Measurements from ENCODE around the gene UBXN7.
"Not testable (repeated sequence)": the region's sequence is repeated elsewhere in the genome, so short reads cannot be mapped to it uniquely, and the experiment has no call there.

UBXN7 gene

GRCh38 chr3:196356556-196356955 is 75.7 kb downstream of the UBXN7 start:
- DNase-seq (ENCODE audit: low spot score) = no peak

DNA sequence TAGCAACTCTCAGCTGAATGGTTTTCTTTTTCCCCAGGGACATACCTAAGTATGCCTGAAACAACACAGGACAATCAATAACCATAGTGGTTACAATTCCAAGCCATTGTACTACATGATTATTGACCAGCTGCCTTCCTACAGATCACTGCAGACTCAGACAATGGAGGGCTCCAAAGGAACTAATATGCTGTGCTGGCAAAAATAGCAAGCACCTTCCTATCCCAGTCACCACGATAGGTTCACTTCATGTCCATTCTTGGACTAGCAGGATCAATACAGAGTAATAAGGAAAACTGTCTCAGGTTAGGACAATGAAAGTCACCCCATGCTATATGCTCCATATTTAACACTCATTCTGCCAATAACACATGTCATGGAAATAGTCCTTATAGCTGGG is 76.6 kb downstream of the UBXN7 start:
- DNase-seq (ENCODE audit: low spot score) = no peak

- DNase-seq (ENCODE audit: low spot score) = no peak
These were observed 78.1 kb downstream of the UBXN7 start for GRCh38 chr3:196354132-196354531.

DNA sequence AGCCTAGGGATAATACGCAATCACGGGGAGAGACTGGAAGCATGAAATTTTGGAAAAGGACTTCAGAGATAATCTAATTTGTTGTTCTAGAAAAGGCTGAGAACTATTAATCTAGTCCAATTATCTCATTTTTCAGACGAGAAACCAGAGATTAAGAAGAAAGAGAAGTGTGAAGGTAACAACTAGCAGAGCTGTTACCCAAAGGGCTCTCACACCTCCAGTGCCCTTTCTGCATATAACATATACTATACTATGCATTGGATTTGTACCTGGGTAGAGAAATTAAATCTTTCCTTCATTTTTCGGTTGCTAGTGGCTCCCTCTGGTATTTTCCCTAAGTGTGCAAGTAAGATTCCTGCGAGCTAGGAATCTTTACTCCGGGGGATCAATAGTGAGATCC is 80.7 kb downstream of the UBXN7 start:
- no peak for DNase-seq (ENCODE audit: low spot score)

- no peak for DNase-seq (ENCODE audit: low spot score)
These were observed 82.2 kb downstream of the UBXN7 start for GRCh38 chr3:196350067-196350466.

- no peak for DNase-seq (ENCODE audit: low spot score)
These were observed 83.5 kb downstream of the UBXN7 start for GRCh38 chr3:196348698-196349097.

GRCh38 chr3:196344663-196345062 is 87.6 kb downstream of the UBXN7 start:
- no peak for DNase-seq (ENCODE audit: low spot score)

GRCh38 chr3:196343917-196344316 is 88.3 kb downstream of the UBXN7 start:
- not testable (repeated sequence) for DNase-seq (ENCODE audit: low spot score)

- DNase-seq (ENCODE audit: low spot score) = no peak
These were observed 91.1 kb downstream of the UBXN7 start for GRCh38 chr3:196341137-196341536.

DNA sequence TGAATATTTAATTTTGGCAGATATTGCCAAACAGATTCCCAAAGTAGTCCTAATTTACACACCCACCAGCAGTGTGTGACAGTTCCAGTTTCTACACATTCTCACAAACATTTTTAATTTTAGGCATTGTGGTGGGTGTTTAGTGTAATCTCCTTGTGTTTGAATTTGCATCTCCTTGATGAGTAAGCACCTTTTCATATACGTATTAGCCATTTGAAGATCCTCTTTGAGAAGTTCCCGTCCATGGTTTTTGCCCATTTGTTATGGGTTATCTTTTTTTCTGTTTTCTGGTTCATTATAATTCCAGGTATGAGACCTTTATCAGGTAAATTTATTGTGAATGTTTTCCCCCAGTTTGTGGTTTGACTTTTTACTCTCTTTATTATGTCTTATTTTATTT is 91.8 kb downstream of the UBXN7 start:
- no peak for DNase-seq (ENCODE audit: low spot score)

DNA sequence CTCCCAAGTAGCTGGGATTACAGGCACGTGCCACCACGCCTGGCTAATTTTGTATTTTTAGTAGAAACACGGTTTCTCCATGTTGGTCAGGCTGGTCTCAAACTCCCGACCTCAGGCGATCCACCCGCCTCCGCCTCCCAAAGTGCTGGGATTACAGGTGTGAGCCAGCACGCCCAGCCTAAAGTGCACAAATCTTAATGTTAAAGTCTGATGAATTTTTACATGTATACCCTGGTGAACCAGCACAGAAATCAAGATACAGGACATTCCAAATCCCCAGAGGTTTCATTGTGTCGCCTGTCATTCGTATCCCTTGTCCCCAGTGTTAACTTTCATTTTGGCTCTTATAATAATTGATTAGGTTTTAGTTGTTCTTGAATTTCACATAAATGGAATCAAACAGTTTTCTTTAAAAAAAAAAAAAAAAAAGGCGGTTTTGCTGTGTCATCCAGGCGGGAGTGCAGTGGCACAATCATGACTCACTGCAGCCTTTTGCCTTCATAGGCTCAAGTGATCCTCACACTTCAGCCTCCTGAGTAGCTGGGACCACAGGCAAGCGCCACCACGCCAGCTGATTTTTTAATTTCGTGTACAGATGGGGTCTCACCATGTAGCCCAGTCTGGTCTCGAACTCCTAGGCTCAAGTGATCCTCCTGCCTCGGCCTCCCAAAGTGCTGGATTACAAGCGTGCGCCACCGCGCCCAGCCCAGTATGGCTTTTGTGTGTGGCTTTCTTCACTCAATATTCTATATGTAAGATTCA is 92.6 kb downstream of the UBXN7 start:
- no peak for DNase-seq (ENCODE audit: low spot score)

- no peak for DNase-seq (ENCODE audit: low spot score)
These were observed 93.2 kb downstream of the UBXN7 start for GRCh38 chr3:196339044-196339443.

- no peak for DNase-seq (ENCODE audit: low spot score)
These were observed 95.7 kb downstream of the UBXN7 start for GRCh38 chr3:196336319-196337145.

- DNase-seq (ENCODE audit: low spot score) = no peak
These were observed 96.7 kb downstream of the UBXN7 start for GRCh38 chr3:196335503-196335948.

DNA sequence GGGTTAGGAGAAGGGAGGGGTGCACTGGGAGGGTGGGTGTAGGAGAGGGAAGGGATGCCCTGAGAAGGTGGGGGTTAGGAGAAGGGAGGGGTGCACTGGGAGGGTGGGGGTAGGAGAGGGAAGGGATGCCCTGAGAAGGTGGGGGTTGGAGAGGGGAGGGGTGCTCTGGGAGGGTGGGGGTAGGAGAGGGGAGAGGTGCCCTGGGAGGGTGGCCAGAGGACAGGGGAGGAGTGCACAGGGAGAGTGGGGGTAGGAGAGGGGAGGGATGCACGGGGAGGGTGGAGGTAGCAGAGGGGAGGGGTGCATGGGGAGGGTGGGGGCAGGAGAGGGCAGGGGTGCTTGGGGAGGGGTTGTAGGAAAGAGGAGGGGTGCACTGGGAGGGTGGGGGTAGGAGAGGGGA is 97.2 kb downstream of the UBXN7 start:
- no peak for DNase-seq (ENCODE audit: low spot score)

GRCh38 chr3:196332168-196332567 is 100.1 kb downstream of the UBXN7 start:
- no peak for DNase-seq (ENCODE audit: low spot score)

DNA sequence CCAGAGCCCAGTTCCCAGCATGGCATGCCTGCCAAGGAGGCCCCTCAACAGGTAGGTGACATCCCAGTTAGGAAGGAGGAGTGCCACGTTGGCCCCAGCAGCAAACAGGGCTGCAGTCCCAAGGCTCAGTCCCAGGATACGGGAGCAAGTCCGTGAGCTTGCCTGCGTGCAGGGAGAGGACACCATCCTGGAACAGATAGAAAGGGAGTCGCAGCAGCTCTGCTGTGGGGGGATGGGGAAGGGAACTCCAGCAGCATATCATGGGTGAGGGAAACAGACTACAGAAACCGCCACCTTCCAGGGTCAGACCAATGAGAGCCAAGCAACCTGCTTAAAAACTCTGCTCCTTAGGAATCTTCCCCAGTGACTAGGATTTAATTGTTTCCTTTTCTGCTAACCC is 104.8 kb downstream of the UBXN7 start:
- DNase-seq (ENCODE audit: low spot score) = peak; percentile 45

DNA sequence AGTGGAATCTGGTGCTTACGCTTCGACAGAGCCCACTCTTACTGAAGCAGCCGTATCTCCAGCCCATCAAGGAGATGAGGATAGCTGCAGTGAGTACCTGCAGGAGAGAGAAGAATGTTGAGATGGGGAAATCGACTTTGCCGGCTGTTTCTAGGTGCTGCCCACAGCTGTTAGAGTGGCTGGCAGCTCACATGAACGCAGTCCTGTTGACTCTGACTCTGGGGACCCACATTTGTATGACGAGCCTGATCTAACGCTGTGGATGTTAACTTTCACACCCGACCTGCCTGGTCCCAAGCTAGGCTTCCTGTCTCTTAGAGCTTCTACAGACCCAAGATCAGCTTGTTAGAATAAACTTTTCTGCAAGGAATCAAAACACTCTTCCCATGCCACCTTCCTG is 105.3 kb downstream of the UBXN7 start:
- DNase-seq (ENCODE audit: low spot score) = no peak

GRCh38 chr3:196323691-196324090 is 108.5 kb downstream of the UBXN7 start:
- peak; percentile 90 for DNase-seq (ENCODE audit: low spot score)

- no peak for DNase-seq (ENCODE audit: low spot score)
These were observed 109.2 kb downstream of the UBXN7 start for GRCh38 chr3:196323016-196323415.

- no peak for DNase-seq (ENCODE audit: low spot score)
These were observed 111.1 kb downstream of the UBXN7 start for GRCh38 chr3:196321162-196321561.

DNA sequence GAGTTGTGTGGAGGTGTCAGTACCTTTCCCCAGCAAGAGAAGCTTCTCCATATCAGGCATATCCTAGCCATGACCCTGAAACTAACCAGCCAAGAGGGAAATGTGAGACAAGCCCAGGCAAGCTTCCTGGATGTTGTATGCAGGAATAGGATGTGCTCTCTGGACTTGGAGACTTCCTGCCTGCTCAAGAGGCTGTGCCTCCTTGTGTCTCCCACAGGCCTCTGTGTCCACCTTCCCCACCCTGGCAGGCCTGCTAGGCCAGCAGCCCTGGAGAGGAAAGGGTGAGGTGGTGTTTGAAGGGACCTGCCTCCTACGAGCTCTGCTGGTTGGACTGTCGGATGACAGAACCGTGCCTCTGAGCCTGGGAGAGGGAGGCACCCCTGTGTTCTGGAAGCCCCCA is 112.1 kb downstream of the UBXN7 start:
- DNase-seq (ENCODE audit: low spot score) = no peak

All from SK-N-DZ (cell line).